KMS-11 (cell line): Measurements from ENCODE around the gene PAPPA2.

Experiments
- H2AFZ ChIP-seq: fragments of 200-600 bp; sonication (generic); 2 replicates; pipeline ENCODE4 v1.6.1; 2016; ENCODE audit warnings: antibody characterized with exemption, mixed run types, low read depth
- H3K27ac ChIP-seq: fragments of 200-600 bp; sonication (generic); 2 replicates; pipeline ENCODE4 v1.6.1; 2016; ENCODE audit warnings: mild to moderate bottlenecking, mixed run types
- H3K27me3 ChIP-seq: fragments of 200-600 bp; sonication (generic); 2 replicates; pipeline ENCODE4 v1.6.1; 2017; ENCODE audit warnings: mild to moderate bottlenecking, low read depth, mixed run types, moderate library complexity; ENCODE audit not compliant: insufficient read depth
- H3K36me3 ChIP-seq: fragments of 200-600 bp; sonication (generic); 2 replicates; pipeline ENCODE4 v1.6.1; 2017; ENCODE audit warnings: mild to moderate bottlenecking, mixed run types; ENCODE audit not compliant: insufficient read depth
- H3K4me1 ChIP-seq: fragments of 200-600 bp; sonication (generic); 2 replicates; pipeline ENCODE4 v1.6.1; 2016; ENCODE audit warnings: mild to moderate bottlenecking, low read depth, mixed run types; ENCODE audit not compliant: poor library complexity, severe bottlenecking
- H3K4me2 ChIP-seq: fragments of 200-600 bp; sonication (generic); 2 replicates; pipeline ENCODE4 v1.7.0; 2016; ENCODE audit warnings: mild to moderate bottlenecking, mixed run types
- H3K4me3 ChIP-seq: fragments of 200-600 bp; sonication (generic); IDR thresholded peaks from 2 replicates; pipeline ENCODE4 v1.6.1; 2017; ENCODE audit warnings: low read depth, low read length, mixed read lengths; ENCODE audit not compliant: insufficient read depth
- H3K79me2 ChIP-seq: fragments of 200-600 bp; sonication (generic); 2 replicates; pipeline ENCODE4 v1.6.1; 2016; ENCODE audit warnings: low read depth, mixed run types; ENCODE audit not compliant: insufficient read depth
- H3K9ac ChIP-seq: fragments of 200-600 bp; sonication (generic); 2 replicates; pipeline ENCODE4 v1.6.1; 2016; ENCODE audit warnings: mild to moderate bottlenecking, mixed run types
- H4K20me1 ChIP-seq: fragments of 200-600 bp; sonication (generic); 2 replicates; pipeline ENCODE4 v1.6.1; 2016; ENCODE audit warnings: mild to moderate bottlenecking, mixed run types; ENCODE audit not compliant: insufficient read depth
- CTCF ChIP-seq: fragments of 200-600 bp; sonication (generic); conservative IDR thresholded peaks from 2 replicates; pipeline ENCODE4 v1.6.1; 2017; ENCODE audit warnings: low read depth, mild to moderate bottlenecking, antibody characterized with exemption, low read length, moderate library complexity, mixed read lengths

Gene PAPPA2

GRCh38 chr1:176837708-176838107 is 374.7 kb downstream of the PAPPA2 start:
- Histone ChIP-seq H2AFZ (no peak overlapping the region), H3K4me3 (no peak overlapping the region), H4K20me1 (no peaks in the 10 kb centered on the region), H3K36me3 (no peaks in the 10 kb centered on the region), H3K79me2 (no peaks in the 10 kb centered on the region), H3K4me1 (no peaks in the 10 kb centered on the region), H3K27ac (no peak overlapping the region), H3K4me2 (no peak overlapping the region), H3K9ac (no peak overlapping the region), H3K27me3 (no peaks in the 10 kb centered on the region)
- TF ChIP-seq CTCF: no peak

GRCh38 chr1:176838276-176838995 is 375.5 kb downstream of the PAPPA2 start:
- Histone ChIP-seq H2AFZ (no peak overlapping the region), H3K4me3 (no peak overlapping the region), H3K4me1 (no peaks in the 10 kb centered on the region), H3K27me3 (no peaks in the 10 kb centered on the region), H3K36me3 (no peaks in the 10 kb centered on the region), H3K4me2 (no peak overlapping the region), H3K79me2 (no peaks in the 10 kb centered on the region), H3K27ac (no peak overlapping the region), H4K20me1 (no peaks in the 10 kb centered on the region), H3K9ac (no peak overlapping the region)
- no peak for TF ChIP-seq CTCF

- Histone ChIP-seq H3K4me1 (no peaks in the 10 kb centered on the region), H2AFZ (no peak overlapping the region), H3K4me3 (no peak overlapping the region), H3K27me3 (no peaks in the 10 kb centered on the region), H4K20me1 (no peaks in the 10 kb centered on the region), H3K36me3 (no peaks in the 10 kb centered on the region), H3K9ac (no peak overlapping the region), H3K79me2 (no peaks in the 10 kb centered on the region), H3K4me2 (no peak overlapping the region), H3K27ac (no peak overlapping the region)
- no peak for TF ChIP-seq CTCF
Measured at GRCh38 chr1:176839216-176839615, 376.2 kb downstream of the PAPPA2 start.

GRCh38 chr1:176841238-176841637 is 378.3 kb downstream of the PAPPA2 start:
- Histone ChIP-seq H2AFZ (no peak overlapping the region), H3K36me3 (no peaks in the 10 kb centered on the region), H3K4me1 (no peaks in the 10 kb centered on the region), H3K27me3 (no peaks in the 10 kb centered on the region), H3K9ac (no peak overlapping the region), H3K27ac (no peak overlapping the region), H3K4me2 (no peak overlapping the region), H4K20me1 (no peaks in the 10 kb centered on the region), H3K79me2 (no peaks in the 10 kb centered on the region), H3K4me3 (no peak overlapping the region)
- TF ChIP-seq CTCF: no peak
